NCI-H748 (cell line): Measurements from ENCODE around the gene LHX6.

Experiments
- DNase-seq: peaks from one replicate; lab custom pipeline; 2025; ENCODE audit not compliant: unreplicated experiment; lab: John Stamatoyannopoulos, UW

LHX6 gene

DNA sequence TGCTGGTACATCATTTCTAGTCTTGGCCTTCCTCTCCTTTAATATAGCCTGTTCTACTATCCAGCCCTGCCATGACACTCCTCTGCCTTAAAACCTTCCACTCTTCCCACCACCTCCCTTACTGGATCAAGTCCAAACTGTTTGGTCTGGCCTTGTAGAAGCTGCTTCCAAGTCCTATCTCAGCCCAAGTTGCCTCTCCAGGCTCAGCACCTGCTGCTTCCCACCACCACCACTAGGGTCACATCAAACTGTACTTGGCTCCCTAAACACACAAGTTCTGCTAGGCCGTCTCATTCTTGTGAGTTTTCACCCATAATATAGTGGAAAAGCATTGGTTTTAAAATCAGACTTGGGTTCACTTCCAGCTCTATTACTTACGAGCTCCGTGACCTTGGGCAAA is 70.6 kb downstream of the LHX6 start:
- DNase-seq, result peak; percentile 28

- DNase-seq, result no peak
Observed at GRCh38 chr9:122155796-122156195, 73.0 kb downstream of the LHX6 start.
